ENCODE measurements around the gene STN1. TPM values are rescaled to one million over a fixed set of nuclear protein-coding genes. Genes with fewer than 3 reads are reported as not detected.

Gene STN1
- total and polyA plus RNA-seq, 9 of the 15 experiments (the other 6 are each of a cell fraction or from before 2014, with no cell fraction given), result 9.1 to 19.6 (median 13.8) TPM

DNA sequence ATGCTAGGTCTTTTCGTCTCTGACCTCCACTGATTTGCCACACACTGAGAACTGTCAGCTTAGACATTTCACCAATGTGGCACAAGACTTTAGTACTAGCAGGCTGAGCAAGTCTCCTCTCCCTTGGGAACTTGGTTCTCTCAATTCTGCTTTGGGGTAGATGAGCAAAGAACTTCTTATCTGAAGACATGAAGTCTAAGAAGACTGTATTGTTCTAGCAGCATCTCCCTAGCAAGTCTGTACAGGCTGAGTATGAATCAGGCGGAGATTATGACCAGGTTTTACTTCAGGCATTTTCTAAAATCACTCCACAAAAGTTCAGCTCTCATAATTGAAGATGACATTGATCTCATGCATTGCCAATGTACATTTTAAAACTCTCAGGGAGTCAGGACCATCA, 23.8 kb upstream of the STN1 start (continued):
- TF ChIP-seq, protein P1, sequence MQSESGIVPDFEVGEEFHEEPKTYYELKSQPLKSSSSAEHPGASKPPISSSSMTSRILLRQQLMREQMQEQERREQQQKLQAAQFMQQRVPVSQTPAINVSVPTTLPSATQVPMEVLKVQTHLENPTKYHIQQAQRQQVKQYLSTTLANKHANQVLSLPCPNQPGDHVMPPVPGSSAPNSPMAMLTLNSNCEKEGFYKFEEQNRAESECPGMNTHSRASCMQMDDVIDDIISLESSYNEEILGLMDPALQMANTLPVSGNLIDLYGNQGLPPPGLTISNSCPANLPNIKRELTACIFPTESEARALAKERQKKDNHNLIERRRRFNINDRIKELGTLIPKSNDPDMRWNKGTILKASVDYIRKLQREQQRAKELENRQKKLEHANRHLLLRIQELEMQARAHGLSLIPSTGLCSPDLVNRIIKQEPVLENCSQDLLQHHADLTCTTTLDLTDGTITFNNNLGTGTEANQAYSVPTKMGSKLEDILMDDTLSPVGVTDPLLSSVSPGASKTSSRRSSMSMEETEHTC (IDR thresholded peaks at IDR 0.05), result no peak
- TF ChIP-seq POLR2G (IDR thresholded peaks at IDR 0.05; ENCODE audit: low read depth, low read length), result no peak
- no peak for TF ChIP-seq HDGF (IDR thresholded peaks at IDR 0.05)
- TF ChIP-seq SRSF1 (IDR thresholded peaks at IDR 0.05; ENCODE audit: low read depth, low read length), result no peak
- TF ChIP-seq SMARCA4 (IDR thresholded peaks at IDR 0.05), result no peak
- no peak for TF ChIP-seq ZNF778 (CRISPR knock-in tag; IDR thresholded peaks at IDR 0.05)
- TF ChIP-seq ZBTB1 (CRISPR knock-in tag; IDR thresholded peaks at IDR 0.05; ENCODE audit: borderline replicate concordance, low read depth), result no peak
- TF ChIP-seq, protein P2, sequence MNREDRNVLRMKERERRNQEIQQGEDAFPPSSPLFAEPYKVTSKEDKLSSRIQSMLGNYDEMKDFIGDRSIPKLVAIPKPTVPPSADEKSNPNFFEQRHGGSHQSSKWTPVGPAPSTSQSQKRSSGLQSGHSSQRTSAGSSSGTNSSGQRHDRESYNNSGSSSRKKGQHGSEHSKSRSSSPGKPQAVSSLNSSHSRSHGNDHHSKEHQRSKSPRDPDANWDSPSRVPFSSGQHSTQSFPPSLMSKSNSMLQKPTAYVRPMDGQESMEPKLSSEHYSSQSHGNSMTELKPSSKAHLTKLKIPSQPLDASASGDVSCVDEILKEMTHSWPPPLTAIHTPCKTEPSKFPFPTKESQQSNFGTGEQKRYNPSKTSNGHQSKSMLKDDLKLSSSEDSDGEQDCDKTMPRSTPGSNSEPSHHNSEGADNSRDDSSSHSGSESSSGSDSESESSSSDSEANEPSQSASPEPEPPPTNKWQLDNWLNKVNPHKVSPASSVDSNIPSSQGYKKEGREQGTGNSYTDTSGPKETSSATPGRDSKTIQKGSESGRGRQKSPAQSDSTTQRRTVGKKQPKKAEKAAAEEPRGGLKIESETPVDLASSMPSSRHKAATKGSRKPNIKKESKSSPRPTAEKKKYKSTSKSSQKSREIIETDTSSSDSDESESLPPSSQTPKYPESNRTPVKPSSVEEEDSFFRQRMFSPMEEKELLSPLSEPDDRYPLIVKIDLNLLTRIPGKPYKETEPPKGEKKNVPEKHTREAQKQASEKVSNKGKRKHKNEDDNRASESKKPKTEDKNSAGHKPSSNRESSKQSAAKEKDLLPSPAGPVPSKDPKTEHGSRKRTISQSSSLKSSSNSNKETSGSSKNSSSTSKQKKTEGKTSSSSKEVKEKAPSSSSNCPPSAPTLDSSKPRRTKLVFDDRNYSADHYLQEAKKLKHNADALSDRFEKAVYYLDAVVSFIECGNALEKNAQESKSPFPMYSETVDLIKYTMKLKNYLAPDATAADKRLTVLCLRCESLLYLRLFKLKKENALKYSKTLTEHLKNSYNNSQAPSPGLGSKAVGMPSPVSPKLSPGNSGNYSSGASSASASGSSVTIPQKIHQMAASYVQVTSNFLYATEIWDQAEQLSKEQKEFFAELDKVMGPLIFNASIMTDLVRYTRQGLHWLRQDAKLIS (CRISPR knock-in tag; IDR thresholded peaks at IDR 0.05), result no peak
- no peak for TF ChIP-seq POLR2B (IDR thresholded peaks at IDR 0.05; ENCODE audit: low read depth, partially characterized antibody)
- TF ChIP-seq KLF1 (tag; IDR thresholded peaks at IDR 0.05), result no peak
- no peak for TF ChIP-seq MCM2 (IDR thresholded peaks at IDR 0.05; ENCODE audit: low read depth)
- TF ChIP-seq FOXA1 (IDR thresholded peaks at IDR 0.05; ENCODE audit: borderline replicate concordance), result no peak
- no peak for TF ChIP-seq ZNF140 (CRISPR knock-in tag; IDR thresholded peaks at IDR 0.05)
- no peak for TF ChIP-seq MTF1 (CRISPR knock-in tag; IDR thresholded peaks at IDR 0.05; ENCODE audit: borderline replicate concordance)

All from K562 (cell line).